GM18502 (cell line): ENCODE results near the gene LINC01488.

Source experiments
- ATAC-seq: cut with Tn5 transposase; IDR thresholded peaks from one replicate; pipeline ENCODE4 v1.9.1; 2021; ENCODE audit warnings: mild to moderate bottlenecking; ENCODE audit not compliant: unreplicated experiment, poor library complexity

LINC01488 gene

DNA sequence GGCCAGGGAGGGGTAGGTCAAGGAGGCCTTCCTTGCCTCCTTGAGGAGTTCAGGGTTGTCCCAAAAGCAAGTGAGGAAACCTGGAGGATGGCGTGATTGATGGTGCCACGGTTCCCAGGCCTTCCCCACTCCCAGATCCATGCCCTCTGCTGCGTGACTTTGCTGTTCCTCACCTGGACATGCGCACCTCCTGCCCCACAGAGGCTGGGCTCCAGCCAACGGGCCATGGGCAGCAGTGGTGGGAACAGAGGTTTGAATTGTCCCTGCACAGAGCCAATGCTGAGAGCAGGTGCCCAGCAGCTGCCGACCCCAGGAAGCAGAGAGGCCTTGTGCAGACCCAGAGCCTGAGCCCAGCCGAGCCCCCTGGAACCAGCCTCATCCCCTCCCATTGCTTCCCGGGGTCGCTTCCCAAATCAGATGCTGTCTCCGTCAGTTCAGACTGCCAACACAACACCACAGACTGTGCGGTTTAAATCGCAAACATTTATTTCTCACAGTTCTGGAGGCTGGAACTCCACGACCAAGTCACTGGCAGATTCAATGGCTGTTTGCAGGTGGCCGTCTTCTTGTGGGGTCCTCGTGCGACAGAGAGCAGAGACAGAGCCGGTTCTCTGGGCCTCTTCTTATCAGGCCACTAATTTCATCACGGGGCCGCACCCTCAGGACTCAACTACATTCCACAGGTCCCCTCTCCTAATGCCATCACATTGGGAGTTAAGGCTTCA lies 6.2 kb upstream of the LINC01488 start:
- ATAC-seq: no peak

DNA sequence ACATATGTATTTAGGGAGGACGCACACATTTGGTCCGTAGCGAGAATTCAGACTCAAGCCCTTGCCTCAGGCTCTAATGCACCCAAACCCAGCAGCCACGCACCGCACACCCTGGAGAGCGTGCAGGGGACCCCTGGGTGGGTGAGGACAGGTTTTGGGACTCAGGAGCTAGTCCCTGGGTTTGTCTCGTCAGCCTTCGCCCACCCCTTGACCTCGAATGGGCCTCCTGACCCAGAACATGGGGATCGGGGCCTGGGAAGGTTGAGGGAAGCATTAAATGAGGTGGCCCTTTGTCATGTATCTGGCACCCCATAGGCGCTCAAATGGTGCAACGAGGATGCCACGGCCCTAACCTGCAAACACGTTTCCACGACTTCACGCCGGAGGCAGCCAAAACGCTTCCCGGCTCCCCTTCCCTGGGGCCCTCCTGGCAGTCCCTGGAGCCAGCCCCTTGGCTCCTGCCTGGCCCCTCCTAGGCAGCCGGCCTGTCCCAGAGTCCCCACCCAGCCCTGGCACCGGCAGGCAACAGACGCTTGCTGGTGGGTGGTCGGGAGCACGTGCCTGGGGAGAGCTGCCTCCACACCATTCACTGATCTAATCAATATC lies 5.5 kb upstream of the LINC01488 start:
- no peak for ATAC-seq

DNA sequence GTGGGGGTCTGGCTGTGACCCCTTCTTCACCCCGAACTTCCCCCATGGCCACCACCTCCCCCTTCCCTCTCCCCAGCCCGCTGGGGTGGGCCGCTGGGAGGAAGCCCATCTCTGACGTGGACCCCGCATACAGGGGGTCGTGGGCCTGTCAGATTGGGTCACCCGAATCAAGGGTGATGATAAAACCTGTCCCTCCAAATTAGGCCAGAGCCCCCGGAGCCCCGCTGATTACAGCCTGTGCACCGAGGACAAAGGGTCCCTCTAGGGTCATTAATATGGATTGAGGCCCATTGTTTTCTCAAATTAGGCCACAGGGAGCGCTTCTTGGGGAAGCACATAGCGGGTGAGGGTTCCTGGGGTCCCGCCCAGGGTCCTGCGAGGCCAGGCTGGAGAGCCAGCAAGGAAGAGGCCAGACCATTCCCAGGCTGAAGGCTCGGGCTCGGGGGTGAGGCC lies 4.9 kb upstream of the LINC01488 start:
- ATAC-seq: no peak

DNA sequence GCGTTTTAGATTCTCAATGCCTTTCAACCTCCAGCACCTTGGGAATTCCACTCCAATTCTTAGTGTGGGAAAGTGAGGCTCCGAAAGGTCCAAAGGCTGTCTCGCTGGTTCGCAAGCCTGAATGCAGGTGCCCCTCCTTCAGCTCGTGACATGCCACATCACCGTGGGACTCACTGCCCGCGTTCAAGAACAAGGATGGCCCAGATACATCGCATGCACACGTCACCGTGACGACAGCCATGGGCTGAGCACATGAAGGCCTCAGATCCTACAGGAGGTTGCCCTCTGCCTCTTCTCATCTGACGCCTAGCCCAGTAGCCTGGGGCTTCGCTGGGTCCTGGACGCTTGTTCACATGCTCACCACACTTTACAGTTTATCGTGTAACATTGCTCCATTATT lies 4.4 kb upstream of the LINC01488 start:
- ATAC-seq: no peak

DNA sequence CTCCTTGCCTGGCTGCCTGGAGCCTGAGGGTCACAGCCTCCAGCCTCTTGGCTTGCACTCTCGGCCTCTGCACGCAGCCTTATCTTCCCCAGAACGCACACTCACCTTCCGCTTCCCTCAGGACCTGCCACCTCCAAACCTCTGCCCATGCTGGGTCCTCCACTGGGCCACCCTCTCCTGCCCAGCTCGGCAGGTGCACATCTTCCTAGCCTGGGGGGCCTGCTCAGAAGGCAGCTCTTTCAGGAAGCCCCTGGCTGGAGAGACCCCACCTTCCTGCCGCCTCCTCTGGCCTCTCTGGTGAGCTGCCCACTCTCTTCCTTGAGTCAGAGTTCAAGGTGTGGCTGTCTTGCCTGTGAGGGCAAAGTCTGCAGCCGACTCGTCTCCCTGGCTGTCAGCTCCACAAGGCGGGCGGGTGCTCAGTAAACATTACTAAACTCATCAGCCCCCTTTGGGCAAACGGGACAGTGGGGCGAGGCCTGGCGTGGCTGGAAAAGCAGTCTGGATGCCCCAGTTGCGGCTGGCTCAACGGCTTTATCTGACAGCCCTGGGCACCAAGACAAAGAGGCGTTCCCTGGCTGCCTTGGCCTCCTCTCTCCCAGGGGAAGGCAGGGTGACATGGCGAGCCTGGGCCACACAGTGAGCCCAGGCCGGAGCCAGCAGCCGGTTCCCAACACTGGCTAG lies 1.7 kb upstream of the LINC01488 start:
- ATAC-seq: no peak

DNA sequence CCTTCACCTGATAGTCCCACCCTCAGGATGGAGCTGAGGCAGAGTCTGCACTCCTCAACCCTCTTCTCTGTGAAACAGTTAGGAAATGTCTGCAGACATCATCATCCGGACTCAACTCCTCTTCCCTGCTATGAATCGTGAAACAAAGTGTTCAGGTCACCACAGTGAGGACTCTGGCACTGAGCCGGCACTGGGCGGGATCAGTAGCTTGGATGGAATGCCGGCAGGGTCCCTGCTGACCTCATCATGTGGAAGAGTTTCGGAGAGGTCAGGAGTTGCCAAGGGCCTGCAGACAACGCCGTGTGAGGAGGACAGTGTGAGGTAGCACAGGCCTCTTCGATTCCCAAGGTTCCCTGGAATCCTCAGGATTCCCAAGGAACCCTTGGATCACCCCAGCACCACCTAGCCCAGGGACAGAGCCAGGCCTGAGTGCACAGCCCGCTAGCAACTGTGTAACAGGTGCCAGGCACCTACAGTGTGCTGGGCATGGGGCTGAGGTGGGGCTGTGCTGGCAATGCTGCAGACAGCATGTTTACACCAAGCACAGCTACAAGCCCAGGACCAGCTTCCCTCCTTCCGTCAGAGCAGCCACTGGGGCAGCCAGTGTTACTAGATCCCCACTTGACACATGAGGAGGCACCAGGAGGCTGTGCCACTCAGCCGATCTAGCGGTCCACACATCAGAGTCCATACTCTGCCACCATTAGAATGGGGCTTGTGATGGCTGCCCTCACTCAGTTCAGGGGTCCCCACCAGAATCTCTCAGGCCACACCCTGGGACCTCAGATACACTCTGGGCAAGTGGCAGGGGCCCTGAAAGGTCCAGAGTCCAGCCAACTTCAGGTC lies 693 bp upstream of the LINC01488 start:
- no peak for ATAC-seq

DNA sequence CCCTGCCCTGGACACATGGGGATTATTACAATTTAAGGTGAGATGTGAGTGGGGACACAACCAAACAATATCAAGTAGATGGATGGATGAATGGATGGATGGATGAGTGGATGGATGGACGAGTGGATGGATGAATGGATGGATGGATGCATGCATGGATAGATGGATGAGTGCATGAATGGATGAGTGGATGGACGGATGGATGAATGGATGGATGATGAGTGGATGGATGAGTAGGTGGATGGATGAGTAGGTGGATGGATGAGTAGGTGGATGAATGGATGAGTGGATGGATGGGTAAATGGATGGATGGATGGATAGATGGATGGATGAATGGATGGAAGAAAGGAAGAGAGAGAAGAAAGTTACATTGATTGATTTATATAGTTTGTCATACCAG lies 859 bp downstream of the LINC01488 start:
- no peak for ATAC-seq

DNA sequence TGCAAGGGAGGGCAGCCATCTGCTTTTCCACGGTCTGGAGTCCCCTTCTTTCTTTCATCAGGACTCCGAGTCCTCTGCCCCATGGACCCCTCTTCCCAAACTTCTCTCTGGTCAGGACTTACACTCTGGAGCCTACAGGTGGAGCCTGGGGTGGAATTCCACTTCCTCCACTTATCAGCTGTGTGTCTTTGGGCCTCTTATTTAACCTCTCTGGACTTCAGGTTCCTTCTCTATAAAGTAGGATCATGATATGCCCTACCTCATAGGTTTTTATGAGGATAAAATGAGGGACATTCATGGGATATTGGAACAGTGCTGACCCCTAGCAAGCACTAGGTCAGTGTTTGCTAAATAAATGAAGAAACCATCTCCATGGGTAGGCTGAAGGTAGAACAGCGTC lies 1.7 kb downstream of the LINC01488 start:
- no peak for ATAC-seq

DNA sequence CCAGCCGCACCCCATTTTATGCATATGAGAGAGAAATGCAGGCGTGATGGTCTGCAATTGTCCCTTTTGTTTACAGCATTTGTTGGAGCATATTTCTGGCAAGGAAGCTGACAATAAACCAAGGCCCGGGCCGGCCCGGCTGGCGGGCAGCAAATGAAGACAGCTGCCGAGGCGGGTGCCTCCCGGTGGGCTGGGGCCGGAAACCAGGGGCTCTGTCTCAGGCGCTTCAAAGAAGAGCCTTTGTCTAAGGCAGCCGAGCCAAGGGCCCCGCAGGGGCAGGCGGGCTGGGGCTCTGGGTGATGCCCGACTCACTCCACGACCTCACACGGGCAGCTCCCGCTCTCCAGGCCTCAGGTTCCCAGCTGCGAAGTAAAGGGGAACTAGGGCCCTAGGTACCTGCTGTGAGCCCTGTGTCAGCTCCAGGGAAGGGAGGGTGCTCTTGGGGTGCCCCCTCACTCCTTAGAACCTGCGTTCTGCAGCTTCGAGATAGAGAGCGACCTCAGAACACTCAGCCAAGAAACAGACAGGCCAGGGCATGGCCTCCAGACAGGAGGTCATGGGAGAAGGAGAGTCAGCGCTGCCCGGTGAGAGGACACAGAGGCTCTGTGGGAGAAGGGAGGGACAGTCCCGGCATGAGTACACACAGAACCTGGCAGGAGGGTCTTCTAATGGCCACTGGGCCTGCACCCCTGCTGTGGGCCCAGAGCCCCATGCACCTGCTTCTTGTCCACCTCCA lies 2.4 kb downstream of the LINC01488 start:
- ATAC-seq: no peak

DNA sequence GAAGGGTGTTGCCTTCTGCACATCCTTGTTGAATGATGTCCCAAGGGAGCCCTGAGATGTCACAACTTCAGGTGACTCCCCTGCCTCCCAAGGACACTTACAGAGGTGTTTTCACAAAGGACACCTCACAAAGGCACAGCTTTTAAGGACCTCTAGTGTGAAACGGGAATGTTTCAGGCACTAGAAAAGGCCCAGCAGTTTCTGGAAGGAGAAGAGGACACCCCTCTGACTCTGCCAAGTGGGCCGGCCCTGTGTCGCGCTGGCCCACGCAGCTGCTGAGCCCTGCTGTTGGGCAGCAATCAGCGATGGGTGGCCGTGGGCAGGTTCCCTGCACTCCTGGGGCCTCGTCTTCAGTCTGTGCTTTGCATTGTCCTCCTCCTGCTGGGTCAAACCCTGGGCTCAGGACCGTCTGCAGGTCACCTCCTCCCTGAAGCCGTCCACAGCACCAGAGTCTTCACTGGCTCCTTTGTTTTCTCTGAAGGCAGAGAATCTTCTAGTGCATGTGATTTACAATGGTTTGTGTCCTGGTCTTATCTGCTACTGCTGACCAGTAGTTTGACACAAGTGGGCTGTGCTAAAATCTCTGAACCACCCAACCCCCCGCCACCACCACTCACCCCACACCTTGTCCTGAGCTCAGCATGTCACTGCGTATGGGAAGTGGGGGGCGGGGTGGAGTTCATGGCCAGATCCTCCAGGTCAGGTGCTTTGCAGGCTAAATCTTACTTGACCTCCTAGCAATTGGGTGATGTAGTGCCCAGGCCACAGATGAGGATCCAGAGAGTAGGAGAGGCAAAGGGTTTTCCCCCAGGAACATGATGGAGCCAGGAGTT lies 3.2 kb downstream of the LINC01488 start:
- ATAC-seq: no peak

DNA sequence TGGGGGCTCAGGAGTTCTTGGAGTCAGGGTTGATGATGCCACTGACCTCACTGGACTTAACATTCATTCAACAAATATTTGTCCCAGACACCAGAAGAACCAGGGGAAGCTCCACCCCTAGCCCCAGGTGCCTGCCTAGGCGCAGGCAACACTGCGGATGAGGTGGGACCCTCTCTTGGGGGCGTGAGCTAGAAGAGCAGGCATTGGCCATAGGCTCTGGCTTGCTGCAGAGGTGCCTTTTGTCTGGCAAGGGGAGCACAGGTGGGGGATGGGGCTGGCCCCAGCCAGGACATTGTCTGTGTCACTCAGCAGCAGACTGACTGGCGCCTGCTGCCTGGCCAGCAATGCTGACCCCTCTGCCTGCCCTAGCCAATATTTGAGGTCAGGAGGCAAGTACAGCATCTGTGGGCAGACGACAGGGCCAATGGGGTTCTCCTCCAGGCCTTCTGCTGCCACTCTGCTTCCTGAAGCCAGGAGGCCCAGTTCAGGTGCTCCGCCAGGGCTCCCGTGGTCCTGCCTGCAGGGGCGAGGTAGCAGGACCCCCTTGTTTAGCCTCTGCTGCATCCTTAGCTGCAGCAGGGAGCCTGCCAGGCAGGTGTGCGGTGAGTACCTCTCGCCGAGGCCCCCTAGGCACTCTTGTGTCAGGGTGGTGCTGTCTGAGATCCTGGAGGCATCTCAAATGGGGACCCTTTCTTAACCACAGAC lies 4.0 kb downstream of the LINC01488 start:
- ATAC-seq: no peak

DNA sequence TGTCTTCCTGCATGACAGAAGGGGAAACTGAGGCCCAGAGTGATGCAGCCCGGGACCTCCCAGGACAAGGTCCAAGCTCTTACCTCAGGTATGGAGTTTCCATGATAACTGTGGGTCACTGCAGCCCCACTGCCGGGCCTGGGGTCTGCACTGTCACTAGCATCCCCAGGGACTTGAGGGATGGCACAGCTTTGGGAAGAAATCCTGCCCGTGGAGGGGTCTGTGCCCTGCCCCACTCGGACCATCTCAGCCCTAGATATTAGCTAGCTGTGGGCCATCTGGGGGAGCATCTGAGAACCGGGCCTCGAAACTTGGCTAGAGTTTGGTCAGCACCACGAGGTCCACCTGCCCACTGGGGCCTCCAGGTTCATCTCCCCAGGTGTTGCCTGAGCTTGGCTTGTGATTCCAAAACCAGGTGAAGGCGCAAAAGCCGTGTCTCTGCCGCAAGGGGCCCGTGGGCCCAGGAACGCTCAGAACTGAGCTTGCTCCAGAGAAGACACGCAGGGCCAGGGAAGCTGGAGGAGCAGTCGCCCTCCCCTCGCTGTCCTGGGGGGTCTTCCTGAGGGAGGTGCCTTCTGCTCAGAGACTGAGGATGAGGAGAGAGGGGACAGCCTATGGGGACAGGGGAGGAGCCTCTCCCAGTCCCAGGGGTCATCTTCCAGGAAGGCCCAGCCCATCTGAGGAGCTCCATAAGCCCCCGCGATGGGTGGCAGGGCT lies 4.8 kb downstream of the LINC01488 start:
- no peak for ATAC-seq

DNA sequence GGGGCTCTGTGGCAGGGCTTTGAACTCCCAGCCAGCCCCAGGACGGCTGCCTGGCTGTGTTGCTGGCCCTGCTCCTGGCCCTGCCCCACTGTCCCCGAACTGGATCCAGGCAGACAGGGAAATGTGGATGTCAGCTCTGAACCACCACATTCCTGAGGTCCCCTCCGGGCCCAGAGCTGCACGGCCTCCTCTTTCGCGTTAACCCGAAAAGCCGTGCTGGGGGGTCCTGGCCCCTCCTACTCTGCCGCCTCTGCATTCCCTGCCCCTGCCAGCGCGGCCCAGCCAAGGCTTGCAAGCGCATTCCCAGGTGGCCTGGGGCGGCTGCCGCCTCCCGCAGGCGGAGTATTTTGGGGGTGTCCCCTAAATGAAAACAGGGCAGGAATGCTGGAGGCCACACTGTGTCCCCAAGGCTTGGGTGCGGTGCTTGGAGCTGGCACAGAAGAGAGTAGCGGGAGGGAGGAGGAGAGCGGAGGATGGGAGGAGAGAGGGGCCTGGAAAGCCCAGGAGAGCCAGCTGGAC lies 5.4 kb downstream of the LINC01488 start:
- no peak for ATAC-seq

DNA sequence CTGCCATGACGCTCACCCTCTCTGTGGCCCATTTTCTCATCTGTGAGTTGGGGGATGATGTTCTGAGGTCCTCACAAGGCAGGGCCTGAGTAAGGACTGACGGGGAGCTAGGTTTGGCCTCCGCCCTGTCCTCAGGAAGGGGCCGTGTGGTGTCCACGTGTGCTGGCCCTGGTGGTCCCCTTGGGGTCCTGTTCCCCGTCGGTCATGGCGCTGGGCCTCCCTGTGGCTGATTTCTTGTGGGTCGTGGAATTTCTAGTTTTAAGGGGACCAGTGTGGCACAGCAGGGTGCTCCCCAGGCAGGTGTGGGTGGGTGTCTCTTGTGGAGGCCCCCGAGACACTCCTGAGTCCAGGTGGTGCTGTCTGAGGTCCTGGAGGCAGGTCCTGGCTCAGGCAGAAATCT lies 5.9 kb downstream of the LINC01488 start:
- ATAC-seq: no peak

DNA sequence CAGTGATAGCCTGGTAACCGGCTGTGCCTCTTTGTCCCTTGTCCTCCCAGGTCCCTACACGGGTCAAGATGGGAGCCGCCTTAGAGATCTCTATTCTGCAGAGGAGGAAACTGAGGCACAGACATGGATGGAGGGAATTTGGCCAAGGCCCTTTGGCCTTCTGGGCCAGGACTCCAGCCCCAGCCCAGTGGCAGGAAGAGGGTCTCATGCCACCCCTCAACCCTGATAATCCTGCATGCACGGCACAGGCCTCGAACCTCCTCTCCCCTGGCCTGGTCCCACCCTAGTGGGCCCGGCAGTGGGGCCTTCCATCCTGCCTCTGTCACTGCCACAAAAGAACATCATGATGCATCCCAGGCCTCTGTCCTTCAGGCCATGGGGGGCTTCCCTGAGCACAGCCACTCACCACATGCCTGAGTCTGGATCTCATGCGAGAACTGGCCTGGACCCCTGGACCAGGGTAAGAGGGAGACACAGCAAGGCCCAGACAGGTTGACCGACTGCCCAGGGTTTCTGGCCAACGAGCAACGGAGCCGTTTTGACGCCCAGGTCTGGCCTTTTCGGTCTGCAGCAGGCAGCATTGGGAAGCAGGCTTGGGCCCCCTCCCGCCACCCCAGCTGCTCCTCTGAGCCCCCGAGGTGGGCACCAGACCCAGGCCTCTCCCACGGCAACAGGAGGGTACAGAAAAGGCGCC lies 6.5 kb downstream of the LINC01488 start:
- ATAC-seq: no peak

DNA sequence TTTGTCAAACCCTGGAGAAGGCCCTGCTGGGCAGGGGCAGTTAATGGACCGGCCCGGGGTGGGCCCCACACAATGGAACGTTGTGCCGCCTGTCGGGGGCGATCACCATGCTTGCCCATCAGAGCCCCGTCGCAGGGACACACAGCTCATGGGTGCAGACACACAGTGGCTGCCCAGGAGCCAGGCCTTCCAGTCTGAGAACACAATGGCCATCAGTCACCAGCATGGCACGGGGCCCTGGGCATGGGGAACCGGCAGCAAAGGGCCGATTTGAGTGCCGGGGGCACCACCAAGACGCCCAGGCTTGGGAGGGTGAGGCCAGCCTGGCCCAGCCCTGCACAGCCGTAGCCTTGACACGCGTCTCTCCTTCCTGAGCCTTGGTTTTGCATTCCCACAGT lies 7.1 kb downstream of the LINC01488 start:
- ATAC-seq: no peak

DNA sequence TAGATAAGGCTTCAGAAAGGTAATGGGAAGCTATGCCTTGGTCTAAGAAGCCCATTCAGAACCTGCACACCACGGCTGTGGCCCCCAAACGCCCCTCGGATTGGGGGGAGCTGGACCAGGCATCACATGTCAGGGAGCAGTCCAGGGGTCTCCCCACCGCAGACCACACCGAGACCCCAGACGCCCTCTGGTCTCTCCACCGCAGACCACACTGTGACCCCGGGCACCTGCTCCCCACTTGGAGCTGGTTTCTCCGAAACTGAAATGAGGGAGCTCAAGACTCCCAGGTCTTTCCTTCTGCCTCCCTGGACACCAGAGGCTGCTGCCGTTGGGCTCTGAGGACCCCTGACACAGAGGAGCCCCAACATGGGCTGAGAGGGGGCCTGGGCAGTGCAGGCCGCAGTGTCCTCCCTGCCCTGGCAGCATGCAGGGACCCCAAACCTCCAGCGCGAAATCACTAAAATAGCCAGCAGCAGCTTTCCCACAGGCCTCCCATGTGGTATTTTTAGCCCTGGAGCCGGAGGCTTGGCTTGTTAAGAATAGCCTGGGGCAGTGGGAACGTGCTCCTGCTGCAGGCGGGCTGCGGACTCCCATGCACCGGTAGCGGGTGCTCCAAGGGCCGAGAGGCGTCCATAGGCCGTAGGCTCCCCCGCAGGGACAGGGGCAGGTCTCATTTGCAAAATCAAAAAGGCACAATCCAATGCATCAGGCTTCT lies 7.7 kb downstream of the LINC01488 start:
- no peak for ATAC-seq
